Fibroblast of the conjunctiva (primary cell): ENCODE data around the gene BAX.

Source experiments
- DNase-seq: peaks from one replicate; pipeline ENCODE4 v3.0.0-alpha.2; 2010; ENCODE audit warnings: low read depth

BAX gene

DNA sequence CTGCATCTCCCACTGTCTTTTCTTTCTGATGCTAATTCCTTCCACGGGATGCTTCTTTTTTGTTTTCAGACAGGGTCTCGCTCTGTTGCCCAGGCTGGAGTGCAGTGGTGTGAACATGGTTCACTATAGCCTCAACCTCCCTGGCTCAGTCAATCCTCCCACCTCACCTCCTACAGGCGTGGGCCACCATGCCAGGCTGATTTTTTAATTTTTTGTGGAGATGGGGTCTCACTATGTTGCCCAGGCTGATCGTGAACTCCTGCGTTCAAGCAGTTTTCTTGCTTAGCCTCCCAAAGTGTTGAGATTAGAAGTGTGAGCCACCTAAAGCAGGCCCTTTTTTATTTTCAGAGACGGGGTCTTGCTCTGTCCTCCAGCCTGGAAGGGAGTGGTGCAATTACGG, 33.6 kb downstream of the BAX start:
- DNase-seq = no peak

DNA sequence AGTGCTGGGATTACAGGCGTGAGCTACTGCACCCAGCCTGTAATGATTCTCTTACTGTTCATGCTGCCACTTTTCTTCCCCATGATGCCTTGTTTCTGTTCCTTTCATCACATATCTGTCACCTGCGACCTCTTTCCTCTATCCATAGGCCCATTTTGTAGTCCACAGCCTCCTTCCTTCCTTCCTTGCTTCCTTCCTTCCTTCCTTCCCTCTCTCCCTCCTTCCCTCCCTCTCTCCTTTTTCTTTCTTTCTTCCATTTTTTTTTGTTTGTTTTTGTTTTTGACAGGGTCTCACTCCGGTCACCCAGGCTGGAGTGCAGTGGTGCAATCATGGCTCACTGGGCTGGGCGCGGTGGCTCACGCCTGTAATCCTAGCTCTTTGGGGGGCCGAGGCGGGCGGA, 34.2 kb downstream of the BAX start:
- DNase-seq = no peak

DNA sequence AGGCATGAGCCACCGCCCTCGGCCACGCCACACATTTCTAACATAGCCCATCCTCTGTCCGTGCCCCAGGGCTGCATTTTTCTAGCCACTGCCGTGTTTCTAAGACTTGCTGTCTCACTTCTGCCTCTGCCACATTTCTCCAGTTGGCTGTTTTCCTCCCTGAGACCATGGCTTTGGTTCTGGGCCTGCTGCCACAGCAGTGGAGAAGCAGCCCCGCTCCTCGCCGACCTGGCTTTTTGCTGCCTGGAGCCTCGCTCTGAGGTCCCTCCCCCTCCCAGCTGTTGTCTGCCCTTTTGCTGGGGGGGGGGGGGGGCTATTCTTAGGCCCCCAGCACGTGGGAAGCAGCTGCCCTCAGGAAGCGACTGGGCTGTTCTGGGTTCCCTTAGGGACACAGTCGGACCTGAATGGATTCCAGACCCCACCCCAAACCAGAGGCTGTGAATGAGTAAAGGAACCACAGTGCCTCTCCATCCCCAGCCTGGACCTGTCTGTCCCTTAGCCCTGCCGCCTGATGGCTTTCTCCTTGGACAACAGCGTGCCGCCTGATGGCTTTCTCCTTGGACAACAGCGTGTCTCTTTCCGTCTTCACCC, 35.1 kb downstream of the BAX start:
- no peak for DNase-seq

GRCh38 chr19:48990400-48990799, 35.7 kb downstream of the BAX start:
- DNase-seq = no peak

- no peak for DNase-seq
Observed at GRCh38 chr19:48991011-48991609, 36.4 kb downstream of the BAX start.

- DNase-seq = peak; percentile 75
Observed at GRCh38 chr19:48991873-48992580, 37.4 kb downstream of the BAX start.

DNA sequence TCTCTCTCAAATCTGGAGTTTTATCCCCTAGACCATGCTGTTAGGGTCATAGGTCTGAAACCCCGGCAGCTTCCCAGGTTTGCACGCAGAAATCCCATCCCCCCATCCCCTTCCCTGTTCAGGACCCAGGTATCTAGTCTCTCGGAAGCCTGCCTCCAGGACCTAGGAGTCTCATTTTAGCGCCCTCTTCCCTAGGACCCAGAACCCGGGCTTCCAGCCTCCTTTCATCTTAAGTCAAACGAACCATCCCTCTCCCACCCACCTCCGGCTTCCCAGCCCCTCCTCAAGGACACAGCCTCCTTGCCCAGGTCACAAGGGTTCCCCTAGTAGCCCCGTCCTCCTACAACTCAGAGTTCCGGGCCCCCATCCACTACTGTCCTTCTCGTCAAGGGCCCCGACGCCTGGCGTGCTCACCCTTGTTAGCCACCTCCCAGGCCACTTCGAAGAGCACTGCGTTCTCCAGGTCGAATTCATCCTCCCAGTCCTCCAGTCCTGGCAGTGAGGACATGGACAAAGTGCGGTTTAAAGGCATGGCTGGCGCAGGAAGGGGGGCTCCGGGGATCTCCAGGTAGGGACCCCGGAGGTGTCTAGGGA, 38.0 kb downstream of the BAX start:
- DNase-seq = no peak

DNA sequence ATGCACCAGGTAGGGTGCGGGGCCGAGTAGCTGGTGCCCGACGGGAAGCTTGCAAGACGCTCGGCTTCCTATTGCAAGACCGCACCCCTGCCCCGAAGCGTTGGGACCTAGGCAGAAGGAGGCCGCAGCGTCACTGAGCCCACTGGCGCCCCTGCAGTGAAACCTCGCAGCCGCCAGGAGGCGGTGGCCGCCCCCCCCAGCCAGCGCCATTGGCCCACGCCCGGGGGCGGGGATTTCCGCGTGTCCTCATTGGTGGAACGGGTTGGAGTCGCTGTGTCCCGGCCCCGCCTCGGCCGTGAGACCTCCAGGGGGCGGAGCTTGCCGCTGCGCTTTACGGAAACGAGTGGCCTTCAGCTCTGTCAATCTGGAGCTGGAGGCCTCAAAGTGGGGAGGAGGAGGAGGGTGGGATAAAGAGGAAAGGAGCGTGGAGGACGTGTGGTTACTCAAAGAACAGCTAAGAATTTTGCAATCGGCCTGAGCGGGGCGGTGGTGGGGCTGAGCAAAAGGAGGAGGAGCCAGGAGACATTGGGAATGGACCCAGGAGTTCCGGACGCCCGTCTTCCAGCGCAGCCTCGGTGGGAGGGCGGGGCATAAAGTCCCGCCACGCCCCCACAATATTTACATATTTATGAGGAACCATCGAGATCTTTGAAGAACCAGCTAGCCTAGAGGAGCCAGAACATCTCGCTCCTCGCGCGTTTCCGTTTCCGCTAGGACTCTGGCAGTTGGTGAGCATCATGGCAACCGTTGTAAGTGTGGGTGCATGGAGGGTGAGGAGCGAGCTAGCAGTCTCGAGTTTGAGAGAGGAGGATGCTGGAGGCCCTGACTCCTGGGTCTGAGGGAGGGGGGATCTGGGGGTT, 38.7 kb downstream of the BAX start, which contains the start of the genes GYS1 and RUVBL2:
TSS of gene GYS1 (minus strand) at position 135 of the 860 bp plus-strand sequence. CDS start 197 bp downstream, outside the sequence.
TSS of gene RUVBL2 (plus strand) at position 713 of the 860 bp plus-strand sequence. CDS start at position 738, 25 bp downstream.
- DNase-seq = peak; percentile 99

DNA sequence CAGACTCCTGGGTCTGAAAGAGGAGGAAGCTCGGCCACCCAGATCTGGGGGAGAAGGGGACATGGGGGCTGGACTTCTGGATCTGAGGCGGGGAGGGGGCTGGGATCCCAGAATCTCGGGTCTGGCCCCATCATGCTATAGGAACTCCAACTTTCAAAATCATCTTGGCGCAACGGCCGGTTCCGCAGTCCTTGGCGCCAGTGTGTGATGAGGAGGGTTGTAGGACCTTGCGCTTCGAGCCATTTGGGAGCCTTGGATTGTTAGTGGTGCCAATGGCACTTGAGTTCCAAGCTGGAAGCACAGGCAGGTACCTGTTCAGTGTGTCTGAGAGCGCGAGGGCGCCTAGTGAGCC, 39.3 kb downstream of the BAX start:
- DNase-seq = no peak

- peak; percentile 24 for DNase-seq
Observed at GRCh38 chr19:48997972-48998371, 43.3 kb downstream of the BAX start.

GRCh38 chr19:48999481-49000325, 45.0 kb downstream of the BAX start:
- DNase-seq = peak; percentile 48

DNA sequence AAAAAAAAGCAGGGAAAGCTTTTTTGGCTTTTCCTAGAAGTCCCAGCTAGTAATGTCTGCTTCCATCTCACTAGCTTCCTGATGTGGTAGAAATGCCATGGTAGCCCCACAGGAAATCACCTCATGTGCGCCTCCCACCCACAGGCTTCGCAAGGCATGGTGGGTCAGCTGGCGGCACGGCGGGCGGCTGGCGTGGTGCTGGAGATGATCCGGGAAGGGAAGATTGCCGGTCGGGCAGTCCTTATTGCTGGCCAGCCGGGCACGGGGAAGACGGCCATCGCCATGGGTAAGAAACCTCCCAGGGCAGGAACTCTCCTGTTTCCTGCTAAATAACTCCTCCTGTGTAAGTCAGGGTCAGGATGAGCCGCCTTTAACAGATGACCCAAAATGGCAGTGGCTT, 49.5 kb downstream of the BAX start:
- no peak for DNase-seq

DNA sequence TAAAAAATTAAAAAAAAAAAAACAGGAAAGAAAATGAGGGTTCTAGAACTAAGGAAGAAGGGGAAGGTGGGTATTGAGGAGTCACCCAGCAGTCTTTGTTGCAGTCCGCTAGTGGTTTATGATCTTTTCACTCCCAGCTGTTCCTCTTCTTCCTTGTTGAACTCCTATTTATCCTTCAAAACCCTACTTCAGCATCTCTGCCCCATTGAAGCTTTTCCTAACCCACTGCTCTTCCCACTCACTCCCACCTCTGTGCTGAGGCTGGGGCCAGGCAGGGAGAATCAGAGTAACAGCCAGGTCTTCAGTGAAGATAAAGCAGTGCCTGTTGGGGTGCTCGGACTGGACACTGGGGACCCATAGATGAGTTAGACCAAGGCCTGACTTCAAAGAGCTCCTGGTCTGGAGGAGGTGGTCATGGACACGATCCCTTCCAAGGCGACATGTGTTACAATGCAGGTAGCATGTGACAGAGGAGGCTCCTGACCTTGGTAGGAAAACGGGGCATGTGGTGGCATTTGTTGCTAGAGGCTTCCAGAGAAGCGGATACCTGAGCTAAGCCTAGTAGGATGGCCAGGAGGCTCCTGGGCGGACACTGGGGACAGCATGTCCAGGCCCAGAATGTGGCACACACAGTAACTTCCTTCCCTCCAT, 50.4 kb downstream of the BAX start:
- DNase-seq = no peak

GRCh38 chr19:49006905-49007304, 52.2 kb downstream of the BAX start:
- DNase-seq = no peak

GRCh38 chr19:49009828-49010227, 55.2 kb downstream of the BAX start:
- no peak for DNase-seq

- no peak for DNase-seq
Observed at GRCh38 chr19:49010453-49010852, 55.8 kb downstream of the BAX start.

GRCh38 chr19:49011194-49011593, 56.5 kb downstream of the BAX start:
- no peak for DNase-seq
